ENCODE results near the gene GRIN3B.
"Not testable (repeated sequence)": the region's sequence is repeated elsewhere in the genome, so short reads cannot be mapped to it uniquely, and the experiment has no call there.

The GRIN3B gene

DNA sequence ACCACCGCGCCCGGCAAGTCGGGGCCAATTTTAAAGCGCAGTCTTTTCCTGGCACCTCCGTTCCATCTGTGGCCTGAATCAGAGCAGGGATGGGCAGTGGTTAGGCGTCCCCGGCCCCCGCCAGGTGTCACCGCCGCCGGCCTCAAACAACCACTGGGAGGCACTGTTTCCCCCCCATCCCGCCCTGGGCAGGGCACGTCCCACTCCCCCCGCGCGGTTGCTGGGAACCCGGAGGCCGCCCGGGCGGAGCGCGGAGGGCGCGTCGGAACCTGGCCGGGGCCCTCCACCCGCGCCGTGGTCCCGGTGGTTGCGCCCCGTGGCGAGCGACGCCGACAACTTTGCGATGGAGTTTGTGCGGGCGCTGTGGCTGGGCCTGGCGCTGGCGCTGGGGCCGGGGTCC lies at the start of gene GRIN3B:
Gene GRIN3B (plus strand): TSS at position 325 of the 400 bp plus-strand sequence. CDS start 19 bp downstream, at position 344.
- DNase-seq (ENCODE audit: low spot score), result peak; percentile 84

DNA sequence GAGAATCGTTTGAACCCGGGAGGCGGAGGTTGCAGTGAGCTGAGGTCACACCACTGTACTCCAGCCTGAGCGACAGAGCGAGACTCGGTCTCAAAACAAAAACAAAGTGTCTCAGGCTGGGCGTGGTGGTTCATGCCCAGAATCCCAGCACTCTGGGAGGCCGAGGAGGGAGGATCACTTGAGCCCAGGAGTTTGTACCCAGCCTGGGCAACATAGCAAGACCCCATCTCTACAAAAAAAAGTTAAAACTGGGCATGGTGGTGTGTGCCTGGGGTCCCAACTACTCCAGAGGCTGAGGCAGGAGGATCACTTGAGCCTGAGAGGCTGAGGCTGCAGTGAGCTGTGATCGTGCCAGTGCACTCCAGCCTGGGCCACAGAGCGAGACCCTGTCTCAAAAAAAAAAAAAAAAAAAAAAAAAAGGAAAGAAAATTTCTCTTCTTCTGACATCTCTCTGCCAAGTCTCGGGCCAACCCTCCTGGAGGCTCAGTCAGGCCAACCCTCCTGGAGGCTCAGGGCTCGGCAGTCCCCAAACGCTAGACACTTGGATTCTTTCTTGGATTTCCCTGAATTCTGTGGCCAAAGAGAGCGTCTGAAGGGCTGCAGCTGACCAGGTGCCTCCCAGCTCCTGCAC lies 48.1 kb upstream of the GRIN3B start:
- no peak for DNase-seq (ENCODE audit: low spot score)

GRCh38 chr19:952680-953444 lies 47.4 kb upstream of the GRIN3B start:
- DNase-seq (ENCODE audit: low spot score), result no peak

DNA sequence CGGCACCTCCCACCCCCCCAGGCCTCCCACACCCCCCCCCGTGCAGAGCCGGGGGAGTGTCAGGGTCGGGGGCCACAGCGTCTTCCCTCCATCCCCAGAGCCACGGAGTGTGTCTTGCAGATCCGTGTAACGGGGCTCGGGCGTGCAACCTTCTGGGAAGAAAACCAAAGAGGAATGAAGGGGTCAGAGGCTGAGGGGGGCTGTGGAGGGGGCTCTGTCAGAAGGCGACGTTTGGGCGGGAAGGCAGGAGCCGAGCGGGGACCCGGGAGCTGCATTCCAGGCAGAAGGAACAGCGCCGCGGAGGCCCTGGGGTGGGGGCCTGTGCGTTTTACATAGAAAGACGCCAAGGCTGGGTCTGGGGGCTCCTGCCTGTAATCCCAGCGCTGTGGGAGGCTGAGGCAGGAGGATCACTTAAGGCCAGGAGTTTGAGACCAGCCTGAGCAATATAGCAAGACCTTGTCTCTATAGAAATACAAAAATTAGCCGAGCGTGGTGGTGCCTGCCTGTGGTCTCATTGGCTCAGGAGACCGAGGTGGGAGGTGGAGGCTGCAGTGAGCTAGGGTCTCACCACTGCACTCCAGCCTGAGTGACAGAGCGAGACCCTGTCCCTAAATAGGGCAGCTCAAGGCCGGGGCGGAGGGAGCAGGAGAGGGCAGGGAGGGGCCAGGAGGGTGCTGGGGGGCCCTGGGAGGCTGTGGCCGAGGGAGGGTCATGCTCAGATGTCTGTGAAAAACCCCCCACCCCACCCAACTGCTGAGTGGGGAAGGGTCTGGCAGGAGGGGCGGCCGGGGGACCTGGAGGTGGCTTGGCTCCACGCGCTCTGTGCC lies 46.6 kb upstream of the GRIN3B start:
- DNase-seq (ENCODE audit: low spot score), result no peak

DNA sequence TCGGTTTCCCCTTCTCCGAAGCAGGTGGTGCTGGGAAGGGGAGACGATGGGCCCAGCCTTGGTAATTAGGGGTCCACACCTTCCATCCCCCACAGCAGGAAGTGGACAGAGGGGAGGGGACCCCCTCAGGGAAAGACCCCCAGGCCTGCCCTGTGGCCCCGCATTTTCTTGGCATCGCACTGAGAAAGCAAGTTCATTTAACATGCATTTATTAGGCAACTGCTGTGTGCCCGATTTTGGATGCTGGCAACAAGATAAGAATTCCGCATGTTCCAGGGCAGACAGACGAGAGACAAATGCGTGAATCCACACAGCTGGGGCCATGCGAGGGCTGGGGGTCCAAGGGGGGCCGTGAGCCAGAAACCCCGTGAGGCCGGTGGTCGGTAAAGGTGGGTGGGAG lies 45.9 kb upstream of the GRIN3B start:
- no peak for DNase-seq (ENCODE audit: low spot score)

DNA sequence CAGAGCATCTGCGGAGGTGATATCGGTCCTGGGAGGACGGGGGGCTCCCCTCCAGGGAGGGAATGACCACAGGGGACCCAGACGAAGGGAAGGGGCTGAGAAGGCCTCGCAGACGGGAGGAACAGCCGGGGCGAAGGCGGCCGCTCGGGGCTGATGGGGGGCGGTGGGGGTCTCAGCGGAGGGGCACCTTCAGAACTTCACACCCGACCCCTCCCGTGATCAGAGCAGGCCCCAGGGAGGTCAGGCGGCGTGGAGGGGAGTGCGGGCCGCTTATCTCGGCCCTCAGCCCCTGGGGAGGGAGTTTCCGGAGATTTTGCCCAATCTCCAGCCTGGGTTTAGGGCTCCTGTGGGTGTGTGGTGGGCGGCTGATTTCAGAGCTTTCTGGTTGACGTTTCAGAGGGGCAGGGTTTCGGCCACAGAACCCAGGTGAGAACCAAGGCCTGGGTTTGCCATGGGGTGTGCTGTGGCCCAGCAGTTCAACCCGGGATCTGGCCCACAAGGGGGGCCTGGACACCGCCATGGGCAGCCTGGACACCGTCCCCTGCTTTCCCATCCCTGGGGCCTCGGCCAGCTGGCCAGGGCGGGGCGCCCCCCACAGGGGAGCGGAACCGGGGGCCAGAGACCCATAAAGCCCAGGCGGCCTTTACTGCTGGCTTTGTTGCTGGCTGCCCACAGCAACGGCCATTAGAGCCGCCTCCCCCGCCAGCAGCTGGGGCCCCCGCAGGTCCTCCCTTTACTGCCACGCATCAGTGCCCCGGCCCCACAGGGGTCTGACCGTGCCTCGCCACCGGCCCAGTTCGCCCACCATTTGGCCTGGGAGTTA lies 45.3 kb upstream of the GRIN3B start:
- DNase-seq (ENCODE audit: low spot score), result no peak

DNA sequence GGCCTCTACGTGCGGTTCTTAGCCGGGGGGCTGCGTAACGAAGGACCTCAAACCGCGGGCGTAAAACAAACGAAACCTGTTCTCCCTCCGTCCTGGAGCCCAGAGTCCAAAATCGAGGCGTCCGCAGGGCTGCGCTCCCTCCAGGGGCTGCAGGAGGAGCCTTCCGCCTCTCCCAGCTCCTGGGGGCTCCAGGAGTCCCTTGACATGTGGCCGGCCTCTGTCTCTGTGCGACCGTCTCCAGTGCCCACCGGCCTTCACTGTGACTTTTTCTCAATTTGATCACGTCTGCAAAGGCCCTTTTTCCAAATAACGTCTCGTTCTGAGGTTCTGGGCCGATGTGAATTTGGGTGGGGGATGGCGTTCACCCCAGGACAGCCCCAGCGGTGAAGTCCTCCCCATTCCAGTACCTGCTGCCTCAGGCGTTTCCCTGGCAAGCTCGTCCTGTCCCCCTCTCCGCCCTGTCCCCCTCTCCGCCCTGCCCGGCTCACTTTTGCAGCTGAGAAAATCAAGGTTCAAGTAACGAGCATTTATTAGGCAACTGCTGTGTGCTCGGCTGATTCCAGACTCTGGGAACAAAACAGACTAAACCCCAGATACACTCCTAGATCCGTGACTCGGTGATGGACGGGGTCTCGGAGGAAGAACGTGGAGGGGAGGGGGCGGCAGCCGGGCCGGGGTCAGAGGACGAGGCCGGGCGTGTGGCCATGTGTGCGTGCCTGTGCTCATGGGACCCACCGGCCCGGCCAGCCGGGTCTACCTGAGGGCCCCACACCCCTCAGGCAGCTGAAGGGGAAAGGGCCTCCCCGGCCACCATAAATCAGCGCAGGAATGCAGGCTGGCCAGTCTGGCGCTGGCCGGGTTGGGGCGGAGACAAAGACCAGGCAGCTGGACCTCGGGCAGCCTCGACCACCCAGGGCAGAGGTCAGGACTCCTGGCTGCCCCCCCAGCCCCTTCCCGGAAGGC lies 44.1 kb upstream of the GRIN3B start:
- DNase-seq (ENCODE audit: low spot score), result no peak

- peak; percentile 86 for DNase-seq (ENCODE audit: low spot score)
Observed at GRCh38 chr19:956766-957440, 43.3 kb upstream of the GRIN3B start.

DNA sequence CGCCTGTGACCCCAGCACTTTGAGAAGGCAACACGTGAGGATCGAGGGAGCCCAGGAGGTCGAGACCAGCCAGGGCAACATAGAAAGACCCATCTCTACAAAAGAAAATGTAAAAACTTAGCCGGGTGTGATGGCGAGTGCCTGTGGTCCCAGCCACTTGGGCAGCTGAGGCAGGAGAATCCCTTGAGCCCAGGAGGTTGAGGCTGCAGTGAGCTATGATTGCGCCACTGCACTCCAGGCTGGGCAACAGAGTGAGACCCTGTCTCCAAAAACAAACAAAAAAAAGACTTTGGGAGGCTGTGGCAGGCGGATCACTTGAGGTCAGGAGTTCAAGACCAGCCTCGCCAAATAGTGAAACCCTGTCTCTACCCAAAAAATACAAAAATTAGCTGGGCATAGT lies 42.6 kb upstream of the GRIN3B start:
- not testable (repeated sequence) for DNase-seq (ENCODE audit: low spot score)

- DNase-seq (ENCODE audit: low spot score), result no peak
Observed at GRCh38 chr19:958967-959855, 41.0 kb upstream of the GRIN3B start.

GRCh38 chr19:960020-960419 lies 40.2 kb upstream of the GRIN3B start:
- DNase-seq (ENCODE audit: low spot score), result no peak

- DNase-seq (ENCODE audit: low spot score), result no peak
Observed at GRCh38 chr19:960601-960938, 39.6 kb upstream of the GRIN3B start.

DNA sequence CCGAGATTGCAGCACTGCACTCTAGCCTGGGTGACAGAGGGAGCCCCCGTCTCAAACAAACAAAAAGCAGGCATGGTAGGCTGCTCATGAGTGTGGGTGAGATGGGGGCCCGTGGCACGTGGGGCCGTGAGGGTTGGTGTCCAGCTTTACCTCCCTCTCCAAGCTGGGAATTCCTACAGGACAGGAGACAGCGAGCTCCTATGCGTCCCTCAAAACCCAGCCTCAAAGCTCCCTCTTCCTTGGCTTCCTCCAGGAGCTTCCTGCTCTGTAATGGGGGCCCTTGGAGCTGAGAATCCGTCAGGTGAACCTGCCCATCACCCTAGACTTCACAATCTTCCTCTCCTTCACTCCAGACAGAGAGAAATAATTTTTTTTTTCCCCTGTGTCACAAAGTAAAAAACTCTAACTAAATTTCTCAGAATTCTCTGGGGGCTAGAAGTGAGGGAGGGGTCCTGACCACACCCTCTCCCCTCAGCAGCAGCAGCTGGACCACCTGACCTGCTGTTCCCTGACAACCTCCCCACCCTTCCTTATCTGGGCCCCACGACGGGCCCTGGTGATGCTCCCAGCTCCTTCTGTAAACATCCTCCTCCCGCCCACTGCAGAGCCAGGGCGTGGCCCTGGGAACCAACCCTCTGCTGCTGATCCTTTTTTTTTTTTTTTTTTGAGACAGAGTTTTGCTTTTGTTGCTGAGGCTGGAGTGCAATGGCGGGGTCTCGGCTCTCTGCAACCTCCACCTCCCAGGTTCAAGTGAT lies 38.2 kb upstream of the GRIN3B start:
- DNase-seq (ENCODE audit: low spot score), result peak; percentile 83

GRCh38 chr19:962683-963400 lies 37.4 kb upstream of the GRIN3B start:
- DNase-seq (ENCODE audit: low spot score), result no peak

GRCh38 chr19:963486-963951 lies 36.7 kb upstream of the GRIN3B start:
- DNase-seq (ENCODE audit: low spot score), result no peak

GRCh38 chr19:964116-964520 lies 36.1 kb upstream of the GRIN3B start:
- no peak for DNase-seq (ENCODE audit: low spot score)
